Measurements from ENCODE around the gene PTEN.

Gene PTEN

GRCh38 chr10:87923233-87923632 is 59.8 kb downstream of the PTEN start:
- DNase-seq, result no peak

- peak; percentile 18 to 26 for DNase-seq
Observed at GRCh38 chr10:87925570-87925969, 62.1 kb downstream of the PTEN start.

DNA sequence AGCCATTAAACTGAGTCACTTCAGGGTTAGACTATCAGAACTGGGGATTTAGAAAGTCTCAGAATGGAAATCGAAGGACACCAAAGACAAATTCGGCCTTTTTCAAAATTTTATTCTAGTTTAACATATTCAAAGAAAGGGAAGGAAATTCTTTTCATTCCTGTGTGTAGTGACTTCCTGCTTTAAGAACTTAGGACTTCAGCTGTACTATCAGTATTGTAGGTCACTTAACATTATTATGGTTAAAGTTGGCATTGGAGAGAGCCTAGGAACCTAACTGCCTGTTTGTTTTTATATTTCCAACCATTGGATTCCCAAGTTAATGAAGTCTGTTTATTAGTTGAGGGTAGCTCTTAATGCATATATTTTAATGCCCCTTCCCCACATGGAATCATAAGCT is 63.7 kb downstream of the PTEN start:
- DNase-seq, result no peak

DNA sequence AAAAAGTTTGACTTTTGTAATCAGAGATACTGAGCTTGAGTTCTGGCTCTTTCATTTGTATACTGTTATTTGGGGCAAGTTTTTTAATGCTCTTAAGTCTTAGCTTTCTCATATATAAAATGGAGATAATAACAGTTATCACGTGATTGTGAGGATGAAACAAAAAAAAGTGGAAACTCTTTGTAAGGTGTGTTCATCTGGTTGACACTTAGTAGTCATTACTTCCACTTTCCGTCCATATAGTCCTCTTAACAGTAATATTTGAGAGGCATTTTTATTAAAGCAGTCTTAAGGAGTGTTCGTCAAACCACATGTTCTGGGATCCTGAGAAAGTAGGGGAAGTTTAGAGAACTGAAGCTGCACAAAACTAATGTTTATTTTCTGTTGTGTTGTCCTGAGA is 65.6 kb downstream of the PTEN start:
- DNase-seq, result no peak

DNA sequence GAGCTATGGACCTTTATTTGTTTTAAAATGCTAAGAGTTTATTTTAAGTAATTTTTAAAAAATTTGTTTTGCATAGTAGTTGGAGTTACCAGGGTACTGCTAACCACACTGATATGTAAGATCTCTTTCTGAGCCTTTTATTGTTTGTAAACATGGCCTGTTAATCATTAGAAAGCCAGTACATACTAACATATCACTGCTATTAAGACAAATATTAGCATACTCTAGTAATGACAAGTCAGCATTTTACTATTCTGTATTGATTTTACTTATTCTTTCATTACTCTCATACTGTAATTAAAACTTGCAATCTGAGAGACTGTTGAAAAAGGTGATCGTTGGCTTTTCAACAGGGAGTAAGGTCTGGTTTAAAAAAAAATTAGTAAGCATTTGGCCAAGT is 66.7 kb downstream of the PTEN start:
- DNase-seq, result no peak

DNA sequence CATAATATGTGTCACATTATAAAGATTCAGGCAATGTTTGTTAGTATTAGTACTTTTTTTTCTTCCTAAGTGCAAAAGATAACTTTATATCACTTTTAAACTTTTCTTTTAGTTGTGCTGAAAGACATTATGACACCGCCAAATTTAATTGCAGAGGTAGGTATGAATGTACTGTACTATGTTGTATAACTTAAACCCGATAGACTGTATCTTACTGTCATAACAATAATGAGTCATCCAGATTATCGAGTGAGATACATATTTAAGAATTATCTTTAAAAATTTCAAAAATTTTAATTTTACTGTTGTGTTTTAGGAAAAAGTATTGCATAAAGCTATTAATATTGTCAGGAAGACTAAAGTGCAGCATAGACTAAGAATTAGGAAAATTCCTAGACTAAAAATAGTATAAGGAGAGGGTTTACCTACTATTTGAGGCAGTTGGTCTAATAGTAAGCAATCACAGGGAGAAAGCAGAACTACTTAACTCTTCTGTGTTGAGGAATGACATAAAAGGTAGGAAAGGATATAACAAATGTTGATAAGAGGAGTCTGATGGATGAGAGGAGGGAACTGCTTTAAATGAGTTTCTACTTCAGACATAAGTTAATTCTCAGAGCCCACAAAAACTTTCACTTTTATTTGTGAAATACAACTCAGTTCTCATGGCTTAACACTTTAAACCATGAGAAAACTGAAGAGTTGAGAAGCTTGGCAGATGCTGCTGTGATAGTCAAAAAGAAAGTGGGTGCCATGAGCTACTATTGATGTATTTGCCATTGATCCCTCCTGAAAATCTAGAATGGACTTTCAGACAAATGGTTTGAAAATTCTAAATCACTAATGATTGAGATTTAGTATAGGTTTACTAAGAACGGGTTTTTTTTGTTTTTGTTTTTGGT is 67.8 kb downstream of the PTEN start:
- DNase-seq, result no peak

DNA sequence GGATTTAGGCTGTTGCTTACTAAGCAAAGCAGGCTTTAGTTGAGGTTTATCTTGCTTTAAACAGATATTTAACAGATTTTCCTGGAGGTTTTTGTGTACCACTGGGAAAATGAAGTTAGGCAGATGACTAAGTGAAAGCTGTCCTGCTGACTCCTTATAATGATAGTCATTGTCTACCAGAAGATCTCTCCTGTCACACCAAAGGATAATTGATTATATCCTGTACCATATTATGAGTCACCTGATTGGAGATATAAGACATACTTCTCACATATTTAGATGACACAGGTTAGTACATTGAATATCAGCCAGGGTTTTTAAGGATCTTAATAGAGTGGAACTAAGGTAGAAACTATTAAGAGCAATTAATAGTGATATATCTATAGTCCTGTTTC is 68.4 kb downstream of the PTEN start:
- no peak for DNase-seq

DNA sequence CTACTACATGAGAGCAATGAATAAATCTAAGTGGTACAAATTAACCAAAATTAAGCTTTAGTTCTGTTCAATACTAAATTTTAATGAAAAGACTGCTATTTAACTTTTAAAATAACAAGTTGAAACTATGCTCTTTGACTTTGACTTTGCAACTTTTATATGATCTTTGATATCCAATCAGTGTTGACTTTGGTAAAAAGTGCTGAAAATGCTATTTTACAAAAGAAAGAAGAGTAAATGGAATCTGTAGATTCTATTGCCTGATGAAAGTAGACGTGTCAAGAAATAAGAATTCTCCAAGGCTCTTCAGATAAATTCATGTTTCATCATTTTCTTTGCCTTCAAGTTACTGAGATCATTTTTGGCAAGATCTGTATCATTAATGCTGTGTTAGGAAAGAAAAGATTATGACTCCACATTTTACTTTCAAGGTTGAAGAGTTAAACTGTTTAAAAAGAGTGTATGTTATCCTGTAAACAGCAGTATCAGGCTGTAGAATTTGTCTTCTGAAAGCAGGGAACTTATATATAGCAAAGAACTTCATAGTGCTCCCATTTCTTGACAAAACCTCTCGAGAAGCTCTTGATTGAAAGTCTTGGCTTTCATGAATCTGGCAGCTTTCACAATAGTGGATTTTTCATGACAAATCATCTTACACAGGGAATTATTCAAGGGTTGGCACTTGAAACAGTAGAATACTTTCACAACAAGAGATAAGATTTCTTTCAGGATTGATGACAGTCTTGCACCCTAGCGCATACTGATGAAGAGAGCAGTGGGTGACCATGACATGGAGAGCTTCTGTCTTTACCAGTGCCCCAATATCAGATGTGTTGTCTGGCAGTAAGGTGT is 72.1 kb downstream of the PTEN start:
- DNase-seq, result no peak

GRCh38 chr10:87940210-87940609 is 76.8 kb downstream of the PTEN start:
- DNase-seq, result no peak

- no peak for DNase-seq
Observed at GRCh38 chr10:87942884-87943527, 79.6 kb downstream of the PTEN start.

DNA sequence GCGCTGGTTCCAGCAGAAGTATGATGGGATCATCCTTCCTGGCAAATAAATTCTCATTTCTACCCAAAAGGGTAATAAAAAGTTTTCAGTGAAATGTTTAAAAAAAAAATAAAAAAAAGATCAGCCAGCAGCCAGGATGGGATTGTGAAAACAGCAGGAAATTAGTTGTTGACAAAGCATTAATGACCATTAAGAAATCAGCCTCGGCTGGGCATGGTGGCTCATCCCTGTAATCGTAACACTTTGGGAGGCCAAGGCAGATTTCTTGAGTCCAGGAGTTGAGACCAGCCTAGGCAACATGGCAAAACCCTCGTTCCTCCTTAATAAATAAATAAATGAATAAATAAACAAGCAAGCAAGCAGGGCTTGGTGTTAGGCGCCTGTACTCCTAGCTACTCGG is 82.6 kb downstream of the PTEN start:
- no peak for DNase-seq

DNA sequence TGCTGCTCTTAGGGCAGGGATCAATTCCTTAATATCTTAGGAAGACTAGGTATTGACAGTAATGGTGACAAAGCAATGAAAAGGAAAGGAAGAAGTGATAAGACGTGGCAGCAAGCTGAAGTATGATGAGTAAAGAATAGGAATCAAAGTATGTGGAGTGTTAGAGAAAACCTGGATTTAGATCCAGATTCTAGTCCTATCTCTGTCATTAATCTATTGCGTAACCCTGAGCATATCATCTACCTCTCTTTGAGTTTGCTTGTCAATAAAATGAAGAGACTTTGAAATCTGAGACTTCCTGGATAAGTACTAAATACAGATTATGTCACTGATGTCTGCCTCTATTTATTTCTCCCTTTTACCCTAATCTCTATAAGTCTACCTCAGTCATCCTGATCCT is 89.2 kb downstream of the PTEN start:
- DNase-seq, result no peak

DNA sequence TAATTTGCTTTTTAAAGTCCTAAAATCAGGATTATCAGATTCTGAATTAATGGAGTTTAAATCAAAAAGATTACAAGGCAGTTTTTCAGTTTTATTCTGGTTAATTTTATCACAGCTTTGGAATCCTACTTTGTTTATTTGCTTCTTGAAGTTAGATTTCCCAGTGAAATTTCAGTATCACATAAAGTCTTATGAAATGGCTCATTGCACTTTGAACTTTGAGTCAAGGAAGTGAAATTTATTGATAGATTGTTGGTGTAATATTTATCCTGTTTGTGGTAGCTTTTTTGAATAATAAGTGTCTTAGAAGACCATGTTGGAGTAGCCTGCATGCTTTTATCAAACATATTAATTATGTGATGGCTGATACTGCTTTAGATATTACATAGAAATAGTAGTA is 92.6 kb downstream of the PTEN start:
- no peak for DNase-seq

DNA sequence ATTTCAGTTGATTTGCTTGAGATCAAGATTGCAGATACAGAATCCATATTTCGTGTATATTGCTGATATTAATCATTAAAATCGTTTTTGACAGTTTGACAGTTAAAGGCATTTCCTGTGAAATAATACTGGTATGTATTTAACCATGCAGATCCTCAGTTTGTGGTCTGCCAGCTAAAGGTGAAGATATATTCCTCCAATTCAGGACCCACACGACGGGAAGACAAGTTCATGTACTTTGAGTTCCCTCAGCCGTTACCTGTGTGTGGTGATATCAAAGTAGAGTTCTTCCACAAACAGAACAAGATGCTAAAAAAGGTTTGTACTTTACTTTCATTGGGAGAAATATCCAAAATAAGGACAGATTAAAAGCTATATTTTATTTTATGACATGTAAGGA is 94.3 kb downstream of the PTEN start:
- DNase-seq, result no peak

- no peak for DNase-seq
Observed at GRCh38 chr10:87960230-87960629, 96.8 kb downstream of the PTEN start.

GRCh38 chr10:87961314-87961713 is 97.9 kb downstream of the PTEN start:
- DNase-seq, result no peak

GRCh38 chr10:87966459-87966858 is 103.0 kb downstream of the PTEN start:
- DNase-seq, result no peak

GRCh38 chr10:87973635-87974034 is 110.2 kb downstream of the PTEN start:
- no peak for DNase-seq

GRCh38 chr10:87974130-87974529 is 110.7 kb downstream of the PTEN start:
- no peak for DNase-seq

- no peak for DNase-seq
Observed at GRCh38 chr10:87974769-87975168, 111.3 kb downstream of the PTEN start.

GRCh38 chr10:87976101-87976743 is 112.8 kb downstream of the PTEN start:
- DNase-seq, result no peak

GRCh38 chr10:87978166-87978565 is 114.7 kb downstream of the PTEN start:
- no peak for DNase-seq

- no peak for DNase-seq
Observed at GRCh38 chr10:87979847-87980246, 116.4 kb downstream of the PTEN start.
